AG09309 (cell line): ENCODE data around the gene RNF217.
A peak's percentile ranks its signal among the peaks of the same experiment; 100 is the strongest.

Experiments
- DNase-seq: peaks from one replicate; pipeline ENCODE4 v3.0.0-alpha.2; 2010; ENCODE audit warnings: low read depth
- H3K4me3 ChIP-seq: 2 replicates; pipeline ENCODE4 v1.5.1; 2011; ENCODE audit warnings: mild to moderate bottlenecking, low read depth, low read length, moderate library complexity; ENCODE audit not compliant: control insufficient read depth
- CTCF ChIP-seq: IDR thresholded peaks from 2 replicates; pipeline ENCODE4 v1.5.1; 2011; ENCODE audit warnings: mild to moderate bottlenecking, low read depth, low read length, inconsistent platforms; ENCODE audit not compliant: insufficient read depth, control insufficient read depth; ENCODE audit errors: missing control alignments

Gene RNF217

DNA sequence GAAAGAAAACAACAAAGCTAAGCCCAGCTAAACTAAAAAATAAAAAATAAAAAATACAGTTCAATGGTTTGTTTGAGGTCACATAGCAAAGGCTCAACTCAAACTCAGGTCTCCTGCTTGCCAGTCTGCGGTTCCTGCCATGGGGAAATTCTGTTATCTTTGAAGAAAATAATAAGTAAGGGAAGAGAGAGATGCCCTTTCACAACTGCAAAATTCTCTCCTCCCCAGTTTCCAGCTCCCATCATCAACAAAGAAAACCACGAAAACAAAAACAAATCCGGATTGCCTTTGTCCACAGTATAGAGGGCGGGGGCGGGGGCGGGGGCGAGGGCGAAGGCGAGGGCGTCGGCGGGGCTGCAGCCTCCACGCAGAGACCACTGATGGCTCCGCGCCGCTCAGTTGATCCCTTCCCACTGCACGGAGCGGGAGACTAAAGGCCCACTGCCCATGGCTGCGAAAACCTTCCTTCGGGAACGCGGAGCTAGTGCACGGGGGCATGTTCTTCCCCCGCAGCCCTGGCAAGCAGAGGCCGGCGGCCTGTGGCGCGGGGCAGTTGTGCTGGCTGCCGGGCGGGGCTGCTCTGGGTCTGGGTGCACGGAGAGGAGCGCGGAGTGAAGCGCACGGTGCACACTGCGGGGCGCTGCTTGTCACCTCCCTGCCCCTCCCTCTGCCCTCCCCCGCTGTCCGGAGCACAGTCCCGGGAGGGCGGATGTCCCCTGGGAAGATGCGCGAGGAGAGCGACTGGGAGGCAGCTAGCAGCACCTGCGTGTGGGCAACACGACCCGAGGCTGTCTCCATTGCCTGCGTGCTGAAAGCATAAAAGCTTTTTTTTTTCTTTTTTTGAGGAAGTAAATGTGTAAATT lies 137.2 kb downstream of the RNF217 start:
- H3K4me3 ChIP-seq: peak overlapping the region; percentile 59
- no peak for DNase-seq

GRCh38 chr6:125100074-125100652 lies 137.9 kb downstream of the RNF217 start:
- peak overlapping the region; percentile 59 for H3K4me3 ChIP-seq
- DNase-seq: no peak
- no peak for TF ChIP-seq CTCF

More for the DNA sequence above, 137.2 kb downstream of the RNF217 start:
- no peak for TF ChIP-seq CTCF

GRCh38 chr6:125101128-125101527 lies 138.9 kb downstream of the RNF217 start:
- DNase-seq: no peak
- no peak overlapping the region for H3K4me3 ChIP-seq
- no peak for TF ChIP-seq CTCF

DNA sequence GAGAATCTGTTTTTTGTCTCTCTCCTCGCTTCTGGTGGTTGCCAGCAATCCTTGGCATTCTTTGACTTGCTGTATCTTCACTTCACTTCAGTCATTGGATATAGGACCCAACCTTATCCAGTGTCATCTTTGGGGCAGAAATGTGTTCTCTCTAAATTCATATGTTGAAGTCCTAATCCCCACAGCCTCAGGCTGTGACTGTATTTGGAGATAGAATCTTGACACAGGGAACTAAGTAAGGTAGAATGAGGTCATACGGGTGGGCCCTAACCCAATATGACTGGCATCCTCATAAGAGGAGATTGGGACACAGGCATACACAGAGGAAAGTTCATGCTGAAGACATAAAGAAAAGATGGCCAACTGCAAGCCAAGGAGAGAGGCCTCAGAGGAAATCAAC lies 139.4 kb downstream of the RNF217 start:
- no peak for TF ChIP-seq CTCF
- DNase-seq: no peak
- no peak overlapping the region for H3K4me3 ChIP-seq

DNA sequence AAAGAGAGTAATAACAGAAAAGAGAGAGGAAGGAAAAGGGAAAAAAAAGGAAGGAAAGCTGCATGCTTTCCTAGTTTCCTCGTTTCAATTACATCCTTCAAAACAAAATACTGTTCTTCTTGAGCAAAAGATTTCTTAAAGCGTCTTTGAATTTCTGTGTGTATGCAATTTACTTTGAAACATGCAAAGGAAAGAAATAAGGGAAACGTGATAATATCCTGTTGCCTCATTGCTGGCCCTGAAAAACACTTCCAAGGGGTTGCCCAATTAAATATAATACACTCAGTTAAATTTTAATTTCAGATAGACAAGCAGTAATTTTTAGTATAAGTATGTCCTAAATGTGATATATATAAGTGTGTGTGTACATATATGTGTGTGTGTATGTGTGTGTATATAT lies 140.2 kb downstream of the RNF217 start:
- no peak for TF ChIP-seq CTCF
- H3K4me3 ChIP-seq: no peak overlapping the region
- DNase-seq: no peak

GRCh38 chr6:125102891-125103290 lies 140.7 kb downstream of the RNF217 start:
- DNase-seq: peak; percentile 90
- H3K4me3 ChIP-seq: no peak overlapping the region
- TF ChIP-seq CTCF: no peak
